Lower leg skin (tissue), 3 donors: ENCODE results near the gene ACADVL.

ENCODE experiments used
- CTCF ChIP-seq, 3 donors: fragments of 450-650 bp; IDR thresholded peaks; one replicate each; pipeline ENCODE4 v1.5.1; 2016; ENCODE audit warnings: antibody characterized with exemption in 3 of 3, mild to moderate bottlenecking in 3 of 3, moderate library complexity in 2 of 3
- POLR2A ChIP-seq, 2 donors: fragments of 450-650 bp; IDR thresholded peaks; one replicate each; pipeline ENCODE4 v1.6.1; 2016 to 2017; ENCODE audit warnings: antibody characterized with exemption in 2 of 2, mild to moderate bottlenecking in 1 of 2, moderate library complexity in 1 of 2

- TF ChIP-seq CTCF (IDR thresholded peaks at IDR 0.05) (no peak), POLR2A (IDR thresholded peaks at IDR 0.05) (no peak)
Measured at GRCh38 chr17:7218758-7219157, 980 bp upstream of the ACADVL start.
